Endometrial microvascular endothelial cells (primary cell): ENCODE data around the gene SMAD2. TPM values are rescaled to one million over a fixed set of nuclear protein-coding genes. Genes with fewer than 3 reads are reported as not detected.
"Not testable (repeated sequence)": the region's sequence is repeated elsewhere in the genome, so short reads cannot be mapped to it uniquely, and the experiment has no call there.

ENCODE experiments used
- in situ Hi-C: cut with HindIII; loops from 2 replicates; pipeline ENCODE4 v1.10.0; 2017; ENCODE audit warnings: low sequenced_read_pairs, low pct_unique_long_range_greater_than_20kb; ENCODE audit errors: inconsistent ontology term
- total RNA-seq: library from RNA; depleted of rRNA; stranded (reverse); fragments of >200 nt; gene quantifications from one replicate; pipeline ENCODE4 v1.2.3, GENCODE V29; 2015; ENCODE audit errors: inconsistent ontology term

The SMAD2 gene
- total RNA-seq, 1 donor from 2014 or later, result 121 TPM

GRCh38 chr18:47871288-47871687, 59.2 kb downstream of the SMAD2 start:
- in situ Hi-C loops, result no loop called here

GRCh38 chr18:47870605-47871004, 59.9 kb downstream of the SMAD2 start:
- in situ Hi-C loops, result no loop called here

- in situ Hi-C loops, result no loop called here
These were observed 61.7 kb downstream of the SMAD2 start for GRCh38 chr18:47868744-47869143.

GRCh38 chr18:47865183-47865582, 65.3 kb downstream of the SMAD2 start:
- in situ Hi-C loops, result no loop called here

GRCh38 chr18:47863041-47863440, 67.4 kb downstream of the SMAD2 start:
- in situ Hi-C loops, result no loop called here

GRCh38 chr18:47858607-47859006, 71.9 kb downstream of the SMAD2 start:
- in situ Hi-C loops, result no loop called here

GRCh38 chr18:47847635-47848034, 82.8 kb downstream of the SMAD2 start:
- in situ Hi-C loops, result no loop called here

GRCh38 chr18:47846431-47846830, 84.0 kb downstream of the SMAD2 start:
- in situ Hi-C loops, result no loop called here

GRCh38 chr18:47844828-47845498, 85.5 kb downstream of the SMAD2 start:
- in situ Hi-C loops, result no loop called here

GRCh38 chr18:47842836-47843235, 87.6 kb downstream of the SMAD2 start:
- in situ Hi-C loops, result no loop called here

GRCh38 chr18:47838396-47838795, 92.1 kb downstream of the SMAD2 start:
- in situ Hi-C loops, result no loop called here

GRCh38 chr18:47832348-47832747, 98.1 kb downstream of the SMAD2 start:
- in situ Hi-C loops, result no loop called here

- in situ Hi-C loops, result no loop called here
These were observed 99.1 kb downstream of the SMAD2 start for GRCh38 chr18:47831351-47831750.

GRCh38 chr18:47830772-47831171, 99.7 kb downstream of the SMAD2 start:
- in situ Hi-C loops, result no loop called here

- in situ Hi-C loops, result no loop called here
These were observed 100.6 kb downstream of the SMAD2 start for GRCh38 chr18:47829831-47830230.

- in situ Hi-C loops, result not testable (repeated sequence)
These were observed 102.4 kb downstream of the SMAD2 start for GRCh38 chr18:47828031-47828430.

GRCh38 chr18:47826157-47827074, 104.0 kb downstream of the SMAD2 start:
- in situ Hi-C loops, result no loop called here

GRCh38 chr18:47821314-47821713, 109.1 kb downstream of the SMAD2 start:
- in situ Hi-C loops, result no loop called here

GRCh38 chr18:47817795-47818077, 112.7 kb downstream of the SMAD2 start:
- in situ Hi-C loops, result no loop called here

- in situ Hi-C loops, result no loop called here
These were observed 113.3 kb downstream of the SMAD2 start for GRCh38 chr18:47817017-47817794.
